Measurements from ENCODE around the gene ZDHHC8.

GRCh38 chr22:20156611-20157429 is 25.2 kb downstream of the ZDHHC8 start:
- peak; percentile 99 for TF ChIP-seq CTCF (IDR thresholded peaks at IDR 0.05)
- TF ChIP-seq POLR2A (IDR thresholded peaks at IDR 0.05) = no peak
- no peak for TF ChIP-seq EP300 (IDR thresholded peaks at IDR 0.05)
